Measurements from ENCODE around the gene FGR. TPM values are rescaled to one million over a fixed set of nuclear protein-coding genes. Genes with fewer than 3 reads are reported as not detected.
A peak's percentile ranks its signal among the peaks of the same experiment; 100 is the strongest.

Gene FGR
- total and polyA plus RNA-seq, 2 of the 13 experiments (the other 11 are each of a cell fraction or from before 2014, with no cell fraction given): not detected

DNA sequence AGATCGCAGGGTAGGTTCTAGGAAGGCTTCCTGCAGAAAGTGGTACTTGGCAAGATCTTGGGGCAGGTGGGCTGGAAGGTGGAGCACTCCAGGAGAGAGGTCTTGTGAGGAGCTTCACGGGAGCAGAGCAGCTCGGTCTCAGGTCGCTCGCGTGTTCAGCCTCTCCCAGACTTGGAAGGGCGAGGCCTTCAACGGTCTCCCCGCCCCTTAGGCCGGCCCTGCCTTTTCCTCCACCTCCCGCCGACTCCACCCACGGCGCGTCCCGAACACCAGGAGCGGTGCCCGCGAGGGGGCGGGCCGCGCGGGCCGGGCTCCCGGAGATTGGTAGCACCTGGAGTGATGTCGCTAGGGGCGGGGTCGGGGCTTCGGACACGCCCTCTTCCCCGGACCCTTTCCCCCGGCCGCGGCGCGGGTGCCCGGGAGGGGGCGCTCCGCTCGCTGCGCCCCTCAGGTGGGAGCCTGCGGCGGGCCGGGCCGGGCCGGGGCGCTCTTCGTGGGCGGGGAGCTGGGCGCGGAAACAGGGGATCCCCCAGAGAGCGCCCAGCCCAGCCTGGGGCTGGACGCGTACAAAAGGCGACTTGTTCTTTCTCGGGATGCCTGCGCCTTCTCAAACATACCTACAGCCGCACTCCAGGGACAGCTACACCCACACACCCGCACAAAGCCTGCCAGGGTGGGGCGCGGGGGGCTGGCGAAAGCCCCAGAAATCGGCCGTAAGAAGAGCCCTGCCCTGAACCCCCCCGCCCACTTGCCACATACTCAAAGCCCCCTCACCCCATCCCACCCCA, 66.5 kb downstream of the FGR start (continued):
- TF ChIP-seq JARID2 (CRISPR knock-in tag; IDR thresholded peaks at IDR 0.05; ENCODE audit: insufficient replicate concordance): no peak
- TF ChIP-seq RBFOX2 (IDR thresholded peaks at IDR 0.05; ENCODE audit: low read depth, low read length): peak; percentile 67
- TF ChIP-seq, protein P1, sequence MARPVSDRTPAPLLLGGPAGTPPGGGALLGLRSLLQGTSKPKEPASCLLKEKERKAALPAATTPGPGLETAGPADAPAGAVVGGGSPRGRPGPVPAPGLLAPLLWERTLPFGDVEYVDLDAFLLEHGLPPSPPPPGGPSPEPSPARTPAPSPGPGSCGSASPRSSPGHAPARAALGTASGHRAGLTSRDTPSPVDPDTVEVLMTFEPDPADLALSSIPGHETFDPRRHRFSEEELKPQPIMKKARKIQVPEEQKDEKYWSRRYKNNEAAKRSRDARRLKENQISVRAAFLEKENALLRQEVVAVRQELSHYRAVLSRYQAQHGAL (CRISPR knock-in tag; IDR thresholded peaks at IDR 0.05; ENCODE audit: not compliant biosample characterization): no peak
- TF ChIP-seq, protein P2, sequence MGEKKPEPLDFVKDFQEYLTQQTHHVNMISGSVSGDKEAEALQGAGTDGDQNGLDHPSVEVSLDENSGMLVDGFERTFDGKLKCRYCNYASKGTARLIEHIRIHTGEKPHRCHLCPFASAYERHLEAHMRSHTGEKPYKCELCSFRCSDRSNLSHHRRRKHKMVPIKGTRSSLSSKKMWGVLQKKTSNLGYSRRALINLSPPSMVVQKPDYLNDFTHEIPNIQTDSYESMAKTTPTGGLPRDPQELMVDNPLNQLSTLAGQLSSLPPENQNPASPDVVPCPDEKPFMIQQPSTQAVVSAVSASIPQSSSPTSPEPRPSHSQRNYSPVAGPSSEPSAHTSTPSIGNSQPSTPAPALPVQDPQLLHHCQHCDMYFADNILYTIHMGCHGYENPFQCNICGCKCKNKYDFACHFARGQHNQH (CRISPR knock-in tag; IDR thresholded peaks at IDR 0.05): 0 out of 2 replicates have a peak, but pooled peaks have one; percentile 28
- TF ChIP-seq ZNF431 (CRISPR knock-in tag; IDR thresholded peaks at IDR 0.05; ENCODE audit: borderline replicate concordance, low read depth): 0 out of 2 replicates have a peak, but pooled peaks have one; percentile 15
- TF ChIP-seq, protein P3, sequence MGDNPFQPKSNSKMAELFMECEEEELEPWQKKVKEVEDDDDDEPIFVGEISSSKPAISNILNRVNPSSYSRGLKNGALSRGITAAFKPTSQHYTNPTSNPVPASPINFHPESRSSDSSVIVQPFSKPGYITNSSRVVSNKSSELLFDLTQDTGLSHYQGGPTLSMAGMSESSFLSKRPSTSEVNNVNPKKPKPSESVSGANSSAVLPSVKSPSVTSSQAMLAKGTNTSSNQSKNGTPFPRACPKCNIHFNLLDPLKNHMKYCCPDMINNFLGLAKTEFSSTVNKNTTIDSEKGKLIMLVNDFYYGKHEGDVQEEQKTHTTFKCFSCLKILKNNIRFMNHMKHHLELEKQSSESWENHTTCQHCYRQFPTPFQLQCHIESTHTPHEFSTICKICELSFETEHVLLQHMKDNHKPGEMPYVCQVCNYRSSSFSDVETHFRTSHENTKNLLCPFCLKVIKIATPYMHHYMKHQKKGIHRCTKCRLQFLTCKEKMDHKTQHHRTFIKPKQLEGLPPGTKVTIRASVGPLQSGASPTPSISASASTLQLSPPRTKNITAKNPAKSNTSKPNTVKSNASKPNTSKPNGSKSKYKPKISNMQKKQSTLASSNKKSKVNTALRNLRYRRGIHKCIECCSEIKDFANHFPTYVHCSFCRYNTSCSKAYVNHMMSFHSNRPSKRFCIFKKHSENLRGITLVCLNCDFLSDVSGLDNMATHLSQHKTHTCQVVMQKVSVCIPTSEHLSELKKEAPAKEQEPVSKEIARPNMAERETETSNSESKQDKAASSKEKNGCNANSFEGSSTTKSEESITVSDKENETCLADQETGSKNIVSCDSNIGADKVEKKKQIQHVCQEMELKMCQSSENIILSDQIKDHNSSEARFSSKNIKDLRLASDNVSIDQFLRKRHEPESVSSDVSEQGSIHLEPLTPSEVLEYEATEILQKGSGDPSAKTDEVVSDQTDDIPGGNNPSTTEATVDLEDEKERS (CRISPR knock-in tag; IDR thresholded peaks at IDR 0.05): 0 out of 2 replicates have a peak, but pooled peaks have one; percentile 49
- TF ChIP-seq POLR2AphosphoS5 (IDR thresholded peaks at IDR 0.05; ENCODE audit: low read depth, low read length): peak; percentile 84
- TF ChIP-seq, protein P4, sequence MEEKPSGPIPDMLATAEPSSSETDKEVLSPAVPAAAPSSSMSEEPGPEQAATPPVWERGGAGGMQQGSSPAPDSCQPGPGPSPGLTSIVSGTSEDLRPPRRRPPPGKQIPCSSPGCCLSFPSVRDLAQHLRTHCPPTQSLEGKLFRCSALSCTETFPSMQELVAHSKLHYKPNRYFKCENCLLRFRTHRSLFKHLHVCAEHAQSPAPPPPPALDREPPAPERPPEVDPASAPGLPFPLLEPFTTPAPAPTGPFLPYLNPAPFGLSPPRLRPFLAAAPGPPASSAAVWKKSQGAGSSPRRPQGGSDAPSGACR (CRISPR knock-in tag; IDR thresholded peaks at IDR 0.05): 0 out of 2 replicates have a peak, but pooled peaks have one; percentile 53
- TF ChIP-seq THYN1 (CRISPR knock-in tag; IDR thresholded peaks at IDR 0.05; ENCODE audit: borderline replicate concordance, low read depth): no peak
- TF ChIP-seq, protein P5, sequence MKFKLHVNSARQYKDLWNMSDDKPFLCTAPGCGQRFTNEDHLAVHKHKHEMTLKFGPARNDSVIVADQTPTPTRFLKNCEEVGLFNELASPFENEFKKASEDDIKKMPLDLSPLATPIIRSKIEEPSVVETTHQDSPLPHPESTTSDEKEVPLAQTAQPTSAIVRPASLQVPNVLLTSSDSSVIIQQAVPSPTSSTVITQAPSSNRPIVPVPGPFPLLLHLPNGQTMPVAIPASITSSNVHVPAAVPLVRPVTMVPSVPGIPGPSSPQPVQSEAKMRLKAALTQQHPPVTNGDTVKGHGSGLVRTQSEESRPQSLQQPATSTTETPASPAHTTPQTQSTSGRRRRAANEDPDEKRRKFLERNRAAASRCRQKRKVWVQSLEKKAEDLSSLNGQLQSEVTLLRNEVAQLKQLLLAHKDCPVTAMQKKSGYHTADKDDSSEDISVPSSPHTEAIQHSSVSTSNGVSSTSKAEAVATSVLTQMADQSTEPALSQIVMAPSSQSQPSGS (CRISPR knock-in tag; IDR thresholded peaks at IDR 0.05): no peak; the same call in 1 of the 2 replicates
- TF ChIP-seq ISX (CRISPR knock-in tag; conservative IDR thresholded peaks at IDR 0.05): no peak
- TF ChIP-seq, protein P6, sequence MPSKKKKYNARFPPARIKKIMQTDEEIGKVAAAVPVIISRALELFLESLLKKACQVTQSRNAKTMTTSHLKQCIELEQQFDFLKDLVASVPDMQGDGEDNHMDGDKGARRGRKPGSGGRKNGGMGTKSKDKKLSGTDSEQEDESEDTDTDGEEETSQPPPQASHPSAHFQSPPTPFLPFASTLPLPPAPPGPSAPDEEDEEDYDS (CRISPR knock-in tag; IDR thresholded peaks at IDR 0.05): peak; percentile 81
- peak; percentile 71 for TF ChIP-seq HNRNPLL (IDR thresholded peaks at IDR 0.05; ENCODE audit: low read depth, low read length, poor library complexity, severe bottlenecking)
- peak; percentile 27; the same call in 1 of the 2 replicates for TF ChIP-seq KDM2A (CRISPR knock-in tag; IDR thresholded peaks at IDR 0.05; ENCODE audit: borderline replicate concordance, low read depth)
- TF ChIP-seq SOX6 (IDR thresholded peaks at IDR 0.05): no peak
- 0 out of 2 replicates have a peak, but pooled peaks have one; percentile 45 for TF ChIP-seq SOX6 (CRISPR knock-in tag; IDR thresholded peaks at IDR 0.05)
- no peak for TF ChIP-seq GTF2F1 (IDR thresholded peaks at IDR 0.05; ENCODE audit: low read length)
- no peak for TF ChIP-seq ZNF616 (CRISPR knock-in tag; IDR thresholded peaks at IDR 0.05; ENCODE audit: low read depth)
